GOT3 (cell line): ENCODE measurements around the gene CPSF6.
"Not testable (repeated sequence)": the region's sequence is repeated elsewhere in the genome, so short reads cannot be mapped to it uniquely, and the experiment has no call there.

Source experiments
- DNase-seq: peaks from one replicate; lab custom pipeline; 2025; ENCODE audit warnings: mixed read lengths; lab: John Stamatoyannopoulos, UW

Gene CPSF6, protein sequence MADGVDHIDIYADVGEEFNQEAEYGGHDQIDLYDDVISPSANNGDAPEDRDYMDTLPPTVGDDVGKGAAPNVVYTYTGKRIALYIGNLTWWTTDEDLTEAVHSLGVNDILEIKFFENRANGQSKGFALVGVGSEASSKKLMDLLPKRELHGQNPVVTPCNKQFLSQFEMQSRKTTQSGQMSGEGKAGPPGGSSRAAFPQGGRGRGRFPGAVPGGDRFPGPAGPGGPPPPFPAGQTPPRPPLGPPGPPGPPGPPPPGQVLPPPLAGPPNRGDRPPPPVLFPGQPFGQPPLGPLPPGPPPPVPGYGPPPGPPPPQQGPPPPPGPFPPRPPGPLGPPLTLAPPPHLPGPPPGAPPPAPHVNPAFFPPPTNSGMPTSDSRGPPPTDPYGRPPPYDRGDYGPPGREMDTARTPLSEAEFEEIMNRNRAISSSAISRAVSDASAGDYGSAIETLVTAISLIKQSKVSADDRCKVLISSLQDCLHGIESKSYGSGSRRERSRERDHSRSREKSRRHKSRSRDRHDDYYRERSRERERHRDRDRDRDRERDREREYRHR

DNA sequence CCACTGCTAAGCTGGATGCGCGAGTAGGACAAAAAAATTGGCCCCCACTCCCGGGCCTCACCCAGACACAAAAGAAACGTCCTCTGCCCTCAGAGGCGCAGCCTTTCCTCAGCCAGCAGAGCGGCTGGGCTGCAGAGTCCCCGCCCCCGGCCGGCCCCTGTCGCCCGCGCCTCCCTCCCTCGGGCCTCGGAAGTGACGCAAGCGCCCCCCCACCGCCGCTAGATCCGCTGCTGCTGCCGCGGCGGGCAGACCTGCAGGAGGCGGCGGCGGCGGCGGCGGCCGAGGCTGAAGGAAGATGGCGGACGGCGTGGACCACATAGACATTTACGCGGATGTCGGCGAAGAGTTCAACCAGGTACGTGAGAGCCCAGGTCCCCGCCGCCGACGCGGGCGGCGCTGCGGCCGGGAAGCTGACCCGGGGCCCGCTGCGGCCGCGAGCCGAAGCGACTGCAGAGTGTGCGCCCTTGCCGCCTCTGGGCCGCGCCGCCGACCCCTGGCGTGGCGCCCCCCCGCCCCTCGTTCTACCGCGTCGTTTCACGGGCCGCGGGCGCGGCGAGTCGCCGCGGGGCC, at the start of gene CPSF6:
TSS of gene CPSF6 (plus strand) at position 218 of the 570 bp plus-strand sequence. CDS start at position 296, 78 bp downstream.
- DNase-seq: peak; percentile 100

DNA sequence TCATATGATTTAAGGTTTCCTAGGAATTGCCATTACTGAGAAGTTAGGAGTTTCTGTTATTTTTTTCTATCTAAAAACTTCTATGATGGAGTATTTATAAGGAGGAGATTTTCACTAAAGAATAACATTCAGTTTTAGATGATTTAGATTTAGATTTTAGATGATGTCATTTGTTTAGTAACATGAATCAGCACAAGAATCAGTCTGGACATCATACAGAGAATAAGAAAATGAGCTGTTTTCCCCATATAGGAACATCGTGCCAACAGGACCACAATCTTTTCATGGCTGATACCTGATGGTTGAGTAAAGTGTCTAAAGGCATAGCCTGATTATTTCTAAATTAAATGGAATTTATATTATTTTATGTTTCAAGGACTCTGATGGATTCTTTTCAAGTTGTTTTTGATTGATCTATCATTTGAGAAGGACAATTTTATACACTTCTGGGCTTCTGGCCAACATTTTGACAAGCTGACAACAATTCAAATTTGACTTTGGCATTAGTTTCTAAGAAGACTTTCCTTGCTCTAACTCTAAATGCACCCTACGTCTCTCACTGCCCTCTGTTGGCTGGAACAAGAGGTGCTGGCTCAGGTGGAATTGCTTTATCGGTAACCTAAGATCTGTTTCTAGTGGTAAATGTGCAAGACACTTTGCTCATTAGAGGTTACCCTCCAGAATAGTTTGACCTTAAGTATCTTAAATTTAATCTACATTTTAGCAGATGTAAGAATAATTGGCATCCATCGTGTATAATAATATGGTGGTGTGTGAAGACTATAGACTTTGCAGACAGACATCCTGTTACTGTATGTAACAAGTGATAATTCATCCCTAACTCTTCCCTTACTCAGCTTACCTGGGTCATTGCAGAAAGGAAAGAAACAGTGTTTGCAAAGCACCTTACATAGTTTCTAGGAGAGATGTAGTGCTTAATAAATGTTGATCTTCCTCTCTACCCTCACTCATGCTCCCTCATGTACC, 42.8 kb upstream of the CPSF6 start:
- no peak for DNase-seq

DNA sequence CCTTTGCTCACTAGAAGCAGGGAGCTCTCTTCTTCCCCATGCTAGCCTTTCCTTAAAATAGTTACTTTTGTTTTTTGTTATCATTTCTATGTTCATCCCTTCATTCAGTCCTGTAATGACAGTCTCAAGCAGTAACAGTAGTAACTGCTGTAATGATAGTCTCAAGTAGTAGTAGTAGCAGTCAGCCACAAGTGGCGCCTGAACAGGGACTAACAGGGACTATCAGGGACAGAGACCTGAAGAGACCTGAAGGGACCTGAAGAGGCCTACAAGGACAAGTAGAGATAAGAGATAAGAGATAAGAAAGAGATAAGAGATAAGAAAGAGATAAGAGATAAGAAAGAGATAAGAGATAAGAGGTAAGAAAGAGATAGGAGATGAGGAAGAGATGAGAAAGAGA, 39.4 kb upstream of the CPSF6 start:
- DNase-seq: not testable (repeated sequence)

DNA sequence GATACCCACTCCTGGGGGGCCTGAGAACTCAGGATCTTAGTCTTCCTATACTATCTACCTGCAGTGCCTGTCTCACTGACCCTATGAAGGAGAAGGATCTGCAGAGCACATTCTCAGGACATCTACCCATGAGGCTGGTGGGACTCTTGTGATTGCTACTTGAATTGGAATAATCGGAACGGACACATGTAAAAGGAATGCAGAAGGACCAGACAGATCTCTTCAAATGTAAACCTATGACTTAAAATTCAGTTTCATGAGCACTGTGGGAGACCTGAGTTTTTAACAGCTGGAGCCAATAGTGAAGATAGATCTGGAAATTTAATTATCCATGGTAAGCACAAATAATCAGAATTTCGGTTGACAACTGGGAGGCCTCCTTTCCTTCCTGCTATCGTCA, 35.2 kb upstream of the CPSF6 start:
- no peak for DNase-seq

DNA sequence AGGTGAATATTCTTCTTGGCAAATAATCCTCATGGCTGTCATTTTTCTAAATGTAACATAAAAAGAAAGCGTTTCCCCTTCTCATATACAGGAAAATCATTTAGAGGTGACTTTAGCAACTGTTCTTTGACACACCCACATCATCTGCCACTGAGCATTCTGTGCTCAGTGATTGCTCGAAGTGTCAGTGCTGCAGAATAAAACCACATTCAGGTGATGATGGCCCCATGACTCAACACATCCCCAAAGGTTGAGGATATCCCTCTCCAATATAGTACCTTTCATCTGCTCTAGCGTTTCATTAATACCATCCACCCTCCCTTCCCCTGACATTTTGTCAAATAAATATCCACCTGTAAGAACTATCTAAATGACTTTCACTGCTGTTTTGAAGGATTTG, 28.7 kb upstream of the CPSF6 start:
- DNase-seq: no peak

DNA sequence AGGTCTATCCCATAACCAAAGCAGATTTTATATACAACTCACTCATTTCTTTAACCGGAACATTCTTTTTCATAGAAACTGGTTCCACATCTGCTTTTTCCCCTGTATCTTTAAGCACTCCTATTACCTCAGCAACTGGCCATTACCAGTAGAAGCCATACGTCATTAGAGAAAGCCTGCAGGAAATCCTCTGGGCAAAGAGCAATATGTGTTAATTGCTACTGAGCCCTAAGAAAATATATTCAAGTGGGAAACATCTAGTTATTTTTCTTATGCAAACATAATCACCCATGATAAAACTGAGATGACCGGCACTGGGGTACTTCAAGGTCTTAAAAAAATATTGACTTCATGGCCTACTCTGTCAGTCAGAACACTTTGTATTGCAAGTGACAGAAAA, 28.2 kb upstream of the CPSF6 start:
- DNase-seq: no peak

DNA sequence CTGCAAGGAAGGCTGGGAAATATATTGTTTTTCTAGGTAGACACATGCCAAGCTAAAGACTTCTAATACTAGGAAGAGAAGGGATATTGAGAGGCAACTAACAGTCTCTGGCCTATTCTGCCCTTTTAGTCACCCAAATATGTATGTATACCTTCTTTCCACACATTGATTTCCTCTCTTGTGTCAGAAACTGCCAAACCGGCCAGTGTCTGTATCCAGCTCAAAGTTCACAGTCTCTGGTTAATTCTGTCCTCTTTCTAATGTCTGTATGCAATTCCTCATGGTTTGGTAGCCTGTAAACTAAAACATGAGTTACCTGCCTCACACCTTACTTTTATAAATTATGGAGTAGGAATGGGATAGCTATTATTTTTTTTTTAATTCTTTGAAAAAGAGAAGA, 25.2 kb upstream of the CPSF6 start:
- no peak for DNase-seq

DNA sequence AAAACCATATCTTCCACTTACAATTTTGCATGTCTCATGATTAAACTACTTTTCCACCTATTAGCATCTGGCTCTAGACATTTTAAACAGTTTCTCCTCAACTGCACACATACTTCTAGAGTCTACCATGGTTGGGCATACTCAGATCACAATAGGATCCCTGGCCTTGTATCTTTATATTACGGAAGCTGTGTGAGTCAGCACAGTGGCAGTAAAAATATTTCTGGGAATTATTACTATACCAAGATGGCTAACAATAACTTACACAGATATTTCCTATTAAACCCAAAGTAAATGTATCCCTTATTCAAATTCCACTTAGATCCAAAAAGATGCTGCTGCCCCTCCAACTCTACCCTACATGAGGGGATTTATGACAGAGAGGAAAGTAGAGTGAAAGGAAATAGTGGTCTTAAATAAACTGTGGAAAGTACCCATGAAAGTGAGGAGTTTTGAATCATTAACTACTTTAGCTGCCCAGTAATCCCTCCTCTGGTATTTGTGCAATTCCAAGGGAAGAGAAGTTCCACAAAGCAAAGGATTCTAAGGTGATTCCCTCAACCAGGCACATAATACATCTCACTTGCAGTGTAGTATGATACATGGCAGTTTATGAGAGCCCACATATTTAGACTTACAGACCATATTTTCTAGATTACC, 14.0 kb upstream of the CPSF6 start:
- DNase-seq: no peak

DNA sequence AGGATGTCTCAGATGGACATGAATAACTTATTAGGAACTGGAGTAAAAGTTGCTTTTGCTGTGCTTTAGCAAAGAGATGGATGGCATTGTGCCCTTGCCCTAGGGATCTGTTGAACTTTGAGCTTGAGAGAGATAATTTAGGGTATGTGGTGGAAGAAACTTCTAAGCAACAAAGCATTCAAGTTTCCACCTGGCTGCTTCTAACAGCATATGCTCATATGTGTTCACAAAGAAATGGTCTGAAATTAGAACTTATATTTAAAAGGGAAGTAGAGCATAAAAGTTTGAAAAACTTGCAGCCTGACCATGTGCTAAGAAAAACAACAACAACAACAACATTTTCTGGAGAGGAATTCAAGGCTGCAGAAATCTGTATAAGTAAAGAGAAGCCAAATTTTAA, 7.9 kb upstream of the CPSF6 start:
- DNase-seq: no peak

DNA sequence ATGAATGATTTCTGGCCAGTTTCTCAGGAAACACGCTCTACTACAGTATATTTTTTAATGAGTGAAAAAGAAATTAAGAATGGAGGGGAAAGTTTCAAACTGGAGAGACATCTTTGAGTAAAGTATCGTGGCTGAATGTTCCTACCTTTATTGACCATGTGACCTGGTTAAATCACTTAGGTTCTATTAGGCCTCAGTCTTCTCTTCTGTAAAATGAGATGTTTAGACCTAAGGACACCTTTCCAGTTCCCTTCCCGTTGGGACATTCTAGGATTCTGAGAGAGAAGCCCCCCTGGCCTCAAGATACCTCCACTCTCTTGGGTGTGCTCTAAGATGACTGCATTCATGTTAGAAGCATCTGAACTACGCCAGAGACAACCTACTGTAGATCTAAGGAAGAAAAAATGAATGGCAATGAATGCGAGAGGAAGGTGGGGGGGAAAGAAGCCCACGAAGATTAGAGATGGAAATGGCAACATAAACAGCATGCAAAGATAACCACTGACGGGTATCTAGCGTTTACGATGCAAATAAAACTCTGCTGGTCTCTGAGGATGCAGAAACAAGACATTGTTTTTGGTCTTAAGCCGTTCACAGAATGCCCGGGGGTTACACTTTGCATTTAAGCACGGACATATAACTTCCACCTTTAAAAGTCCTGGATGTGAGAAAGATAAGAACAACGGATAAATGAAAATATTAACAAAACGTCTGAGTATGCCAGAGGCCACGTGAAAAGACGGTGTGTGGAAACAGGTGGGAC, 599 bp upstream of the CPSF6 start:
- DNase-seq: no peak

DNA sequence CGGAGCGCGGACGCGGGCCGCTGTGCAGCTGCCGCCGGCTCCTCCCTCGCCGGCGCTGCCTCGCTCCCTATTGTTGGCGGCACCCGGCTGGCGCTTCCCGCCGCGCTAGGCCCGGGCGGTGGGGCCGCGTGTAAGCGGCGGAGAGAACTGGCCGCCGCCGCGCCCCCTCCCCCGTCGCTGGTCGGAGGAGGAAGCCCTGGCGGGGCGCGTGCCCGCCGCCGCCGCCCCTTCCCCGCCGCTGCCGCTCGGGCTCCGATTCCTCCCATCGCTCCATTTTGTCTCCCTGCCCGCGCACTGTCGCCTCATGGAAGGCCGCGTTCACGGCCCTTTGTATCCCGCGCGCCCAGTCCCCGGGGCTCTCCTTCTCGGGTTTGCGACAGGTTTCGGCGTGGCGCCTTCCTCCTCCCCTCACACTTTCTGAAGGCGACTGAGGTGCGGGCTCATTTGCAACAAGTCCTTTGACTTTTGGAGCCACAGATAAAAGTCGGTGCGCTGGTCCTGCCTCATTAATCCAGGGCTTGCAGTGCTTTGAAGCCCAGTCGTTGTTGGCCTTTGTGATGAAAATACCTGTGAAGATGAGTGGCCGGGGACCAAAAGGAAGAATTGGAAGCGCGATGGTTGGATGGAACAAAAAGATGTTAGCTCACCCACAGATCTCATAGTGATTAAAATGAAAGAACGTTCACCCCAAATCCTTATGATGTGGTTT, 707 bp downstream of the CPSF6 start:
- DNase-seq: no peak

DNA sequence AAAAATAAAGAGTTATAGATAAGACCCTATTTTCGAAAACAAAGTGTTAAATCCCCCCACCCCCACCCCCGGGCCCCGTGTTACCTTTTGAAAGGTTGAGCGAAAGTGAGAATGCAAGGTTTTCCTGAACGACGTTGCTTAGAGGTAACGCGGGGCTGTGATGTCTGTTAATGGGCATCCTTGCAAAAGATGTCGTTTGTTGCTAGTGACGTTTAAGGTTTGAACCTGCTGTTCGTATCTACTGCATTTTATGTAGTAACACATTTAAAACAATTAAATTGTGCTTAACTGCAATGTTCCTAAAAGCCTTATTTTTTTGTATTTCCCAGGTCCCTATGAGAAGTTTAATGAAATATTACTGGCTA, 1.2 kb downstream of the CPSF6 start:
- DNase-seq: no peak

DNA sequence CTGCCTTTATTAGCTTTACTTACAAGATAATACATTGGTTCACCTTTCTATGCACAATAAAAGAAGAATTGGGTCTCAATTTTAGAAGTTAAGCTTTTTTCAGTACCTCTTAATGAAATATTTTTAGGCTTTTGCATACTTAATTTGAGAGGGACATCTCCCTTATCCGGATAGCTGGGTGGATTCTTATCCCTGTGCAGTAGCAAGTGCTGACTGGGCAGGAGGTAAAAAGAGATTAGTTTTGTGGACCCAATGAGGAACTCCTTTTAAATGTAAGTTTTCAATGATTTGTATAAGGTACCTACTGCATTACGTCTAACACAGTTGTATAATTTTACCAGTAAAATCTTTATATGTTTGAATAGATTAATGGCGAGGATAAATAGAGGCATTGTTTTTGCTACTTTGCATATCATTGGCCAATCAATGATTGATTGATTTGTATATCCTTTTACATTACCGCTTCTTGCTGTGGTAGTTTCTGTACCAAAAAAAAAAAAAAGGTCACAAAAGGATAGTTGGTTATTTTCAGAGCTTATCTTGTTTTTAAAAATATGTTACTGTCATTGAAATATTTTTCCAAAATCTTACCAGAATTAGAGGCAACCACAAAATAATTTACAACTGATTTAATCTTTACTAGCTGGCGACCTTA, 2.2 kb downstream of the CPSF6 start:
- no peak for DNase-seq

DNA sequence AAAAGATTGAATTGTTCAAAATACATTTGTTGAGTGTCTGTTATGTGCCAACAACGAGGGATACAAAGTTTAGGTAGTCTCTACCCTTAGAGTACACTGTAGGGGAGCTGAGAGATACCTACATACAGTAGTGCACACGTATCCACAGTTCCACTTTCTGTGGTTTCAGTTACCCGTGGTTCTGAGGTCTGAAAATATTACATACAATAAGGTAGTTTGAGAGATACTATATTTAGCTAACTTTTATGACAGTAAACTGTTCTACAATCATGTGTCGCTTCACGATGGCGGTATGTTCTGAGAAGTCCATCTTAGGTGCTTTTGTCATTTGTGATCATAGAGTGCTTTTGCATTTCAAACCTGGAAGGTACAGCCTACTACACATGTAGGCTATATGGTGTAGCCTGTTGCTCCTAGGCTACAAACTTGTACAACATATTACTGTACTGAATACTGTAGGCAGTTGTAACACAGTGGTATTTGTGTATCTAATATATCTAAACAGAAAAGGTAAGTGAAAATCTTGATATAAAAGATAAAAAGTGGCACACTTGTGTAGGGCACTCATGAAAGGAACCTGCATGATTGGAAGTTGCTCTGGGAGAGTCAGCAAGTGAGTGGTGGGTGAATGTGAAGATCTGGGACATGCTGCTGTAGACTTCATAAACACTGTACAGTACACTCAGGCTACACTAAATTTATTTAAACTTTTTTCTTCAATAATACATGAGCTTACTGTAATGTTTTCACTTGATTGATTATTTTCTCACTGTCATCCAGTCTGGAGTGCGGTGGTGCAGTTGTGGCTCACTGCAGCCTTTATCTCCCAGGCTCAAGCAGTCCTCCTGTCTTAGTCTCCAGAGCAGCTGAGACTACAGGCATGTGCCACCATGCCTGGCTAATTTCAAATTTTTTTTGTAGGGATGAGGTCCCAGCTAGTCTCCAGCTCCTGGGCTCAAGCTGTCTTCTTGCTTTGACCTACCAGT, 4.0 kb downstream of the CPSF6 start:
- no peak for DNase-seq

DNA sequence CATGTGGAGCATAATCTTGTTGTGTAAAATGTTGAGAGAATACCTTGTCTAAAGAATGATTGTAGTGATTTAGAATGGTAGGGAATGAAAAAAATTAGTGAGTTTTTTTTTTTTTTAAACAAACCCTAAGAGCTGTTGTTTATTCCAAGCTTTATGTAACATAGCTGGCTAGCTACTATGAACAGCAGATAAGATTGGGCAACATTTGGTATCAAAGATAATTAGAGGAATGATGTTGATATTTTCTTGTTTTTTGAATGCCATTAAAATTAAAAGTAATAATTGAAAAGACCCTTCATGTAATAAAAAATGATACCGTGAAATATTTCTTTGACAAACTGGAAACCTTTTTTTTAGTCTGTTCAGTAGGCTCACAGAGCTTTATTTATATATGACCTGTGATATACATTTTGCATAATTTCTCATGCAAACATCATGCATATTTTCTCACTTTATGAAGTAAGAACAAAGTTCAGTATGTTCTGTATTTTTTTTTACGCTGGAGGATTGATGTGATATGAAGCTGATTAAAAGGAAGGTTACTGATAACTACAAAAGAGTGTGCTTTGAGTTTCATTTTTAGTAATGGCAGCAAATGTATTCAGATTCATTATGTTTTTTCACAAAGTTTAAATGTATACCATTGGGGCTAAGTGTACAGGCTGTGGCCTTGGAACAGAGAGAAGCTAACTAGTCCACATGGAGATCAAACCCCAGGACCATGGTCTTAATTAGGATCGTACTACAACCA, 8.1 kb downstream of the CPSF6 start:
- DNase-seq: no peak

DNA sequence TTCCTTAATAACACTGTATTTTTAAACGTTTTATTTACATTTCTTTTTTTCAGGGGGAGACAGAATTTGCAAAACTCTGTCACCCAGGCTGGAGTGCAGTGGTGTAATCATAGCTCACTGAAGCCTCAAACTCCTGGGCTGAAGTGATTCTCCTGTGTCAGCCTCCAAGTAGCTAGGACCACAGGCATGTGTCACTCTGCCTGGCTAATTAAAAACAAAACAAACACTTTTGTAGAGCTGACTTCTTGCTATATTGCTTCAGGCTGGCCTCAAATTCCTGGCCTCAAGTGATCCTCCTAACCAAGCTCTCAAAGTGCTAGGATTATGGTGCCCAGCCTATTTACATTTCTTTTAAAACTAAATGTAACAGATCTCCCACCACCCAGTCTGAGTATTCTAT, 12.7 kb downstream of the CPSF6 start:
- no peak for DNase-seq

DNA sequence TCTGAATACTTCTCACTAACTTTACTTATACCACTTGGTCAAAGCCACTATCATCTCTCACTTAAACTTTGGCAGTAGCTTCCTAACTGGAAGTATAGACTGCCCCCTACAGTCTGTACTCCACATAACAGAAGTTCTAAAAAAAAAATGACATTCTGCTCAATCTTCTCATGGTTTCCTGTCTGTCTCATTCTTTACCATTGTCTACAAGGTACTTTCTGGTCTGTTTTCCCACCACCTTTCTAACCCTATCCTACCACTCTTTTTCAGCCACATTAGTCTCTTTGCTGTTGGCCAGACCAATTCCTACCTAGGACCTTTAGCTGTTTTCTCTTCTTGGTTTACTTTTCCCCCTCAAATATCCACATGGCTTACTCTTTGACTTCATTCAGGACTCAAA, 14.7 kb downstream of the CPSF6 start:
- DNase-seq: no peak

DNA sequence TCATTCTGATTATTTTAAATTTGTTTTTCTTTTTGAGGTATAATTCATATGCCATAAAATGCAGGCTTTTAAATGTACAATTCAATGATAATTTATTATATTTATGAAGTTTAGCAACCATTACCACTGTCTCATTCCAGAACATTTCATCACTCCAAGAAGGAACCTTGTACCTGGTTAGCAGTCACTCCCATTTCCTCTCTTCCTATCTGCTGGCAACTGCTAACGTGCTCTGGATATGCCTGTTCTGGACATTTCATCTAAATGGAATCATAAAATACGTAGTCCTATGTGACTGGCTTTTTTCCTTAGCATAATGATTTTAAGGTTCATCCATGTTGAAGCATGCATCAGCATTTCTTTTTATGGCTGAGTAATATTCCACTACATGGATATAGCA, 15.5 kb downstream of the CPSF6 start:
- DNase-seq: no peak
